Activated CD8-positive, alpha-beta memory T cell treated with anti-CD3 and anti-CD28 coated beads, Interleukin-2, amount 50 U/mL, for 24 hours (primary cell): ENCODE data around the gene TCF25.
"Not testable (repeated sequence)": the region's sequence is repeated elsewhere in the genome, so short reads cannot be mapped to it uniquely, and the experiment has no call there.

Experiments
- DNase-seq: peaks from one replicate; pipeline ENCODE4 v3.0.0-alpha.2; 2020; ENCODE audit errors: extremely low read depth

The TCF25 gene

GRCh38 chr16:89919535-89920406, 46.4 kb downstream of the TCF25 start:
- no peak for DNase-seq

- DNase-seq, result no peak
Observed at GRCh38 chr16:89920723-89921122, 47.3 kb downstream of the TCF25 start.

- DNase-seq, result no peak
Observed at GRCh38 chr16:89921131-89921701, 47.8 kb downstream of the TCF25 start.

- DNase-seq, result no peak
Observed at GRCh38 chr16:89921702-89922476, 48.5 kb downstream of the TCF25 start.

- DNase-seq, result no peak
Observed at GRCh38 chr16:89922477-89922883, 49.1 kb downstream of the TCF25 start.

- no peak for DNase-seq
Observed at GRCh38 chr16:89922884-89923639, 49.7 kb downstream of the TCF25 start, which contains the start of gene TUBB3. TUBB3 (plus strand) TSS chr16:89923342; CDS start chr16:89923402, 60 bp downstream.

- DNase-seq, result no peak
Observed at GRCh38 chr16:89923640-89924296, 50.4 kb downstream of the TCF25 start.

- no peak for DNase-seq
Observed at GRCh38 chr16:89924297-89924924, 51.0 kb downstream of the TCF25 start.

- DNase-seq, result no peak
Observed at GRCh38 chr16:89924925-89925307, 51.5 kb downstream of the TCF25 start.

- DNase-seq, result no peak
Observed at GRCh38 chr16:89925596-89926079, 52.2 kb downstream of the TCF25 start.

GRCh38 chr16:89931305-89931896, 58.0 kb downstream of the TCF25 start:
- no peak for DNase-seq

GRCh38 chr16:89931964-89932363, 58.6 kb downstream of the TCF25 start:
- no peak for DNase-seq

GRCh38 chr16:89934019-89934418, 60.6 kb downstream of the TCF25 start:
- not testable (repeated sequence) for DNase-seq

- DNase-seq, result no peak
Observed at GRCh38 chr16:89934611-89935553, 61.5 kb downstream of the TCF25 start.

- DNase-seq, result not testable (repeated sequence)
Observed at GRCh38 chr16:89935620-89936019, 62.2 kb downstream of the TCF25 start.

- DNase-seq, result no peak
Observed at GRCh38 chr16:89936034-89936433, 62.6 kb downstream of the TCF25 start.

GRCh38 chr16:89936508-89936907, 63.1 kb downstream of the TCF25 start:
- no peak for DNase-seq

- no peak for DNase-seq
Observed at GRCh38 chr16:89936981-89937380, 63.6 kb downstream of the TCF25 start.
